Amygdala (tissue), 56 donors: Measurements from ENCODE around the gene BMP10.
"Not testable (repeated sequence)": the region's sequence is repeated elsewhere in the genome, so short reads cannot be mapped to it uniquely, and the experiment has no call there.

ENCODE experiments used
- DNase-seq, 56 donors: peaks; one replicate each; lab custom pipeline; 2025; lab: John Stamatoyannopoulos, UW

Gene BMP10

DNA sequence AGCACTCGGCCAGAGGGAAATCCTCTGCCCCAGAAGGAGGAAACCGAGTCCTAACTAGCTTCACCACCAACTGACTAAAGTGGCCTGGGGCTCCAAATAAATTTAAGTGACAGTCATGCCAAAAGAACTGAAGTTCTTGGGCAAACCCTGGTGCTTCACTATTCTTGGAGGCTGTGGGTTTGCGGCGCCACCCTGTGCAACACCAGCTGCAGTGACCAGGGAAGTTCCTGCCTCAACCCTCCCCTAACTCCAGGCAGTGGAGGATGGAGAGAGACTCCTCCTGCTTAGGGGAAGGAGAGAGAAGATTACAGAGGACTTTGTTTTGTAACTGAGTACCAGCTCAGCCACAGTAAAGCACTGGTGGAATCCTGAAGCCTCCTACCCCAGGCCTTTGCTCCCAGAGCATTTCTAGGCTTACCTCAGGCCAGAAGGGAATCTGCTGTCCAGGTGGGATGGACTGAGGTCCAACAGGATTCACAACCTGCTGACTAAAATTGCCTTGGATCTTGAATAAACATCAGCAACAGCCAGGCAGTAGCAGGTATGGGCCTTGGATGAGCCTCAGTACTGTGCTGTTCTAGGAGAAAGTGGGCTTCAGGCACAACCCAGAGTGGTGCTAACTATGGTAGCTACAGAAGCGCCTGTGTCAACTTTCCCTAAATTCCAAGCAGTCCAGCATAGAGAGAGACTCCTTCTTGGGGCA, 29.4 kb upstream of the BMP10 start:
- DNase-seq, result no peak

DNA sequence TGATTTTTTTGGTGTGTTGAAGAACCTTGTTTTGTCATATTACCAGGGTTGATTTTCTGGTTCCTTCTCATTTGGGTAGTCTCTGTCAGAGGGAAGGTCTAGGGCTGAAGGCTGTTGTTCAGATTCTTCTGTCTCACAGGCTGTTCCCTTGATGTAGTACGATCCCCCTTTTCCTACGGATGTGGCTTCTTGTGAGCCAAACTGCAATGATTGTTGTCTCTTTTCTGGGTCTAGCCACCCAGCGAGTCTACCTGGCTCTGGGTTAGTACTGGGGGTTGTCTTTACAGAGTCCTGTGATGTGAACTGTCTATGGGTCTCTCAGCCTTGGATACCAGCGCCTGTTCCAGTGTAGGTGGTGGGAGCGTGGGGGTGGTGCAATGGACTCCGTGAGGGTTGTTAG, 24.8 kb upstream of the BMP10 start:
- not testable (repeated sequence) for DNase-seq

DNA sequence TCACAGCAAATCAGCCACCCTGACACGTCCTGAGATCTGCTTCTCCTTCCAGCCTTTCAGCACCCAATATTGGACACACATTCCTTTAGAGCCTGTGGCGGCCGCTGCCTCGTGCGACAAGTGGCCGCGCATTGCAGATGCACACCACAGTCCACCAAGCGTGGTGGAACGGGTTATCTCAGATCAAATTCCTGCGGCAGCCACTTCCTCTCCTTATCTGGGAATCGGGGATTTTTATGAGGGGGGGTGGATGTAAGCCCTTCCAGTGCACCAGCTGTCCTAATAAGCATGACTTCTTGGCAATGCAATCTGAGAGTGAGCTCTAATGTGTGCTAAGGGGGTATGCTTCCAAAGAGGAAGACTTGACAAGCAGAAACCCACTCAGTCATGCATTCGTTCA, 18.3 kb upstream of the BMP10 start:
- no peak for DNase-seq

DNA sequence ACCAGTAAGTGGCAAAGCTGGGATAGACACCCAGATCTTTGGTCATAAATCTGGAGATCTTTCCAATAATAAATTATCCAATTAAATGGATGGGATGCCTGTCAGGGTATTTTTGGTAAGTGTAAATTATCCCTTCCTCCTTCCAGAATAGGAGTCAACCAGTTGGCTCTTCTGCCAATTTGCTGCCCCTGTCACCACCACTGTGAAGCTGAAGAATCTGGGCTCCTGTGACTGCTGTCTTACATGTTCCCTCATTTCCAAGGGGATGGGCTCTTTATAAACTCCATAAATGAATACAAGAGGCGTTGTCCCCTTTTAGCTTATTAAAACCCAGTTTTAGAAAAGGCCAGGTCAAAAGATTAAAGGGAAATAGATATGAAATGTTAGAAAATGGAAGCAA, 17.8 kb upstream of the BMP10 start:
- no peak for DNase-seq

DNA sequence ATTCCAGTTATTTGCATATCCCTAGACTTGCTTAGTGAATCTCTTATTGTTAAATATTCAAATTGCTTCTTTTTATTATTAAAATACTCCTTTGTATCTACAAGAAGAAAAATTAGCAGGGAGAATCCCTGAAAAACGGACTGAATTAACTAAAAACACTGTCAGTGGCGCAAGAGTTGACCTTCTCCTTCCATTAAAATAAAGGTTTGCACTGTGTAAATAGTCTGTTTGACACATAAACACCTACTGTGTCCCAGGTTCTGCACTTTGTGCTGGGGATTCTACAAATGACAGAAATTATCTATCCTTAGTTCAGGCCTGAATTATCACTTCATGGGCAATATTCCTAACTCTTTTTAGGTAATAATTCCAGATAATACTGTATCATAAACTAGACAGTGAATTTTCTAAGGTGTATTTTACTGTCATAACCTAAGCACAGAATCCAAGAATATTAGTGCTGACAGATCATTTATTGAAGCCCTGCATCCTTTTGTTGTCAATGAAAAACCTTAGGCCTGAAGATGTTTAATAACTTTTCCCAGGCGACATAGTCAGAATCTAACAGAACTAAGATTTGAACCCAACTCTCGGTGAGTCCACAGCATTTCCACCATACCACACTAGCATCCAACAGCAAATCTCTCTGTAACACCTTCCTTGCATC, 17.0 kb upstream of the BMP10 start:
- no peak for DNase-seq

DNA sequence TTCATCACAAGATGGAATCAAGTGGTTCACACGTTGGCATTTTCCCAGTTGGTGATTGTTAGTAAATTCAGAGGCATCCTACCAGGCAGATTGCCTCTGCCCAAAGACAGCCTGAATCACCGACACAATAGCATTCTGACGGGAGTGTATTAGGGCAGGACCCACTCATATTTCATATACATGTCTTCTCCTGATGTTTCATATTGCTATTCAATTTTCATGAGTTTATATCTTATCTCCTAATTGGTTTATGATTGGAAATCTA, 14.5 kb upstream of the BMP10 start:
- no peak for DNase-seq

DNA sequence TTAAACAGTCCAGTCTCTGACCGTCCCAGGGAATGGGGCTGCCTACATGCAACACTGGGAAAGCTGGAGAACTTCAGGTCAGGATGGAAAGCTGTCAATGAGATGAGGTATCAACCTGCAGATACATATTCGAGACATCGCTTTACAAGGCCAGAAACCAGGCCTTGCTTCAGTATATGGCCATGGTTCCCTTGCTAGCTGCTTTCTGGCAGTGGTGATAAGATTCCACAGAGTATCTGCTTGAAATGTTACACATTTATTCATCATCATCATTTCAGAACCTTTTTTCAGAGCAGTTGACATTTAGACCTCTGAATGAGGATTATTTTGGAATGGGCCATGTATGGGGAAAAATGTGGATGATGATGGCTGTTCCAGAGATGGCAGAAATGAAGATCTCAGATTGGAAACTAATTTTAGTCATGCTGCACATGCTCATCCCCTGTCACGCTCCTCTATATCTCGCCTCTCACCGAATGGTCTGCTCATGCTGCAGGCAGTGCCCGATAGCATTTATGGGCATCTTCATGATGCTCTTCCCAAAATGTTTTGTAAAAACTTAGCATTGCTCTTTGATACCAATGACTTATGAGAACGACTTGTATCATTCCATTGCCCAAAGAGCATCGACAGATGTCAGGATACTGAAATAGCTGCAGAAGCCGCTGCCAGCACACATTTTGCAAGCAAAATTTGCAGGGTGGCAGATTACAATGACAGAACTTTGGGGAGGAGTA, 14.0 kb upstream of the BMP10 start:
- DNase-seq, result no peak

DNA sequence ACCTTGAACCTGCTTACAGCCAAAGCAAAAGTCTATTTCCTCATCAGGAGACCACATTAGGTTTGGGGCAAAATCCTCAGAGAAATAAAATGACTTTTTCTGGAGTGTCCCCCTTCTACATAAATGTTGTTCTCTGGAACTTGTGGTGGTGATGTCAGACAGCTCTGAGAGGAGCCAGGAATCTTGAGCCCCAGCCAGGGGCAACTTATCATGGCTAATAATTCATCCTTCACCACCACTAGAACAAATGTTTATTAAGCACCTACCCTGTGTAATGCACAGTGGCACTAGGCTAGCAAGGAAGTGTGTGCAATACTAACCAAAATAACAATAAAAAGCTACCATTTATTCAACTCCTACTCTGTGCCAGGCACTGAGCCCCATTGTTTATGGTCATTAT, 9.0 kb upstream of the BMP10 start:
- DNase-seq, result no peak

DNA sequence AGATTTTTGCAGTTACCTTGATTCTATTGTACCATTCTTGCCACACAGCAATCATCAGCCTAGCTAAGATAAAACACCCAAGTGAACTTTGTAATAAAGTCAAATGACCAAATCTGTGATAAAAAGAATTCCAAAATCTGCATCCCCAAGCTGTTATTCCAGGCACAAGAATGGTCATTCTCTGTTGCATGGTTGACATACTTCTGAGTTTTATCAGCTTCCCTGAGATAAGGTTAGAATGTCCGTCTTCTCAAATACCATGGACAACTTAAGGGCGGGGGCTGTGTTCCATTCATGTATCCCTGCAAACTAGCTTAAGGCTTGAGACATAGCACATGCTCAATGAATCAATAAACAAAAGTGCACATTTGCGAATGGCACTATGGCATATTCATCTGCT, 8.1 kb upstream of the BMP10 start:
- DNase-seq, result no peak

DNA sequence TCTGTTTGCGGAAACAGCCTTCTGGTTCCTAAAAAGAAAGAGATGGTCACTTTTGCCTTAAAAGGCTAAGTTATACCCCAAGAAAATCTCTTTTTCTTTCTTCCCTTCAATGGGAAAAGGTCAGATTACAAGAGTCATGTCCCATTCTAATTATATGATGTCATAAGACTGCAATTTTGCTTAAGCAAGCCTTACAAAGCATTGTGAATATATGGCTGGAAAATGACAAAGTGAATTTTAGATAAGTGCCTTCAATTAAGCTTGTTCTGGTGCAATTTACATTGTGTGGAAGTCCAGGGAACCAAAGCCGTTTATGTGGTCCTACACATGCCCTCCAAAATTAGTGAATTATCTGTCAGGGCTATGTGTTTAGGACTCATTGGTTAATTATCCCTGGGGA, 7.6 kb upstream of the BMP10 start:
- no peak for DNase-seq

DNA sequence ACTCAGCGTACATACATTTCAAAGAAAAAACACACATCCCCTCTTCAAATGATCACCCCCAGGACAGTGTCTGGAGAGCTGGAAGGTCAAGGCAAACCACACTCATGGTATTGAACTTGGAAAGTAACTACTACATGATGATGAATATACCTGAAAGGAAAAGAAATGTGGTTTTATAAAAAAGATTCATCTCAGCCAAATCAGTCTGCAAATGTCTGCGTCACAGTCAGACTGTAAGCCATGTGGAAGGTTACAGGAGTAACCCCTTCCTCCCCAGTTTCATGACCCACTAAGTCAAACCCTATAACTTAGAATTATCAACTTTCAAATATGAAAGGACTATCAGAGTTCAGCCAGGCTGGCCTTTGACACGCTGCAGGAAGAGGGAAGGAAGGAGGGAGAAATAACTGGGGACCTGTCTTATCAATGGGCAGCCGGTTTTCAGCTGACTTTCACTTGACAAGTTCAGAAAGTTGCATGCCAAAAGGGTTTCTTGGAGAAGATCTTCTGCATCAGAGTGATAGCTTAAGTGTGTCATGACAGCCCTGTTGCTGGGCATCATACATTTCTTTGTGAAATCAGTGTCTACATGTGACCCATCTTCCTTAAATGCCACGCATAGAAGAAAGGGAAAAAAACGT, 7.0 kb upstream of the BMP10 start:
- no peak for DNase-seq

DNA sequence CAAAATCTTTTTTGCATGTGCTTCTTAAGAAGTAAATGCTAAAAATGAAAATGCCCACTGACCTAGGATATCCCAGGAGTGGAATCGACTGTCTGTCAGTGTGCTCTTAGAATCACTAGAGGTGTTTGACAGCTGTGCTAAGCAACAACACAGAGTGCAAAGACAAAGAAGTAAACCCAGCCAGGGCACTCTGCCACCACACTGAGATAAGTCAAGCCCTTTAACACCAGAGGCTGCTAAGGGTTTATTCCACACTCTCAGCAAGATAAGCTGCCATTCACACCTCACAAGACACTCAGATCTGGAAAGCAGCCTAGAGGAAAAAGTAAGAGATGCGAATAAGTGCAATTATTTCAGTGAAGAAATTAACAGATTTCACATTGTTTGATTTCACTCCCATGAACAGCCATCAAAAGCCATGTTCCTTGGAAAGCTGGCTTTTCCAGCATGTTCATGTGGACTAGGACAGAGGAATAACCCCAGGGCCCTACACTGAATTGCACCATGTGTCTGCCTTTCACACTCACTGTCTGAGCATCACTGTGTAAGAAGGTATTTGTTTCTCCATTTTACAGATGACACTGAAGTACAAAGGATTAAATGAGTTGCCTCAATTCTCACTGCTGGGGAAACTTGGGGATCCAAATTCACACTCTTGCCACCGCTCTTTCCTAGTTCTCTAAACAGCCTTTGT, 6.0 kb upstream of the BMP10 start:
- DNase-seq, result no peak

DNA sequence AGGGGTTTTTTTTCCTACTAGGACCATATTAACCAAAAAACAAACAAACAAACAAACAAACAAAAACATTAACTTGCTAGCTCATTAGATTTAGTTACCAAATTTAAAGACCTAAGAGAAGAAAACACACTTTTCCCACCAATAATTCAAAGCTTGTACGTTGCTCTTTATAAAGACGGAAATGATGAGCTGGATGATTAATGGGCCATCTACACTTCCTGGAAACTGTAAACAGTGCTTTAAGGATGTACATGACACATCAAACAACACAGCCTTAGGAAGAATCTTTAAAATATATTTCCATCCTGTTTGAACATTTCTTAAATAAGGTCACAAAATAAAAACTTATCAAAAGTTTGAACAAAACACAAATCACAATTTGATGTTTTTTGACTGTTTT, 982 bp downstream of the BMP10 start:
- DNase-seq, result no peak

DNA sequence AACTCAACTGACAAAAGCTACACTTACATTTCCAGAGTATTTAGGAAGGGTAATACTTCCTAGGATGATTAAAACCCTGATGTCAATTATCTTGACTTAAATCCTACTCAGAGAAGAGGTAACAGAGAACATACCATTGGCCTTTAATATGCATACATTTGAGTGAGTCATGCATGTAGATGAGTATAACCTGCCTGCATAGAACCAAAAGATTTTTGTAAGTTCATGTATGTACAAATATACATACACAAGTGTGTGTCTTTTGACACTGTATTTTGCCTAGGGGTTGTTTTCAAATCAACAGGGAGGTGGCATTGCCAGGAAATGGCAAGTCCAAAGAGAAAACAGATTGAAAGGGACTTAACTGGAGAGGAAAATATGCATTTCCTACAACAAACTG, 6.1 kb downstream of the BMP10 start:
- DNase-seq, result no peak

DNA sequence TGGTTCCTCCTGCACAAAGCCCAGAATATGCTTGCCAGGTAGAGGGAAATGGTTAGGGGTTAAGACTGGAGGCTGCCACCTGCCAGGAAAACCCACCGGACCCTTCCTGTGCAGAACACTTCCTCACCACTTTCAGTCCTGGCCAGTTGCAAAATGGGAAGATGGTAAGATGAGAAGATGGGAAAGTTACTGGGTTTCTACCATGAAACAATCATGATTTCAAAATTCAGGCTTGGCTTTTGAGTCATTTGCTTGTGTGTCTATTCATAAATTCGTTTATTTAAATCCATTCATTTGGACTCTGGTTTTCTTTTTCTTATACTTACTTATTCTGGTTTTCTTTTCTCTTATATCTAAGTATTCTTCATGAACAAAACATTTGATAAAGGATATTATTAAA, 7.2 kb downstream of the BMP10 start:
- DNase-seq, result no peak

DNA sequence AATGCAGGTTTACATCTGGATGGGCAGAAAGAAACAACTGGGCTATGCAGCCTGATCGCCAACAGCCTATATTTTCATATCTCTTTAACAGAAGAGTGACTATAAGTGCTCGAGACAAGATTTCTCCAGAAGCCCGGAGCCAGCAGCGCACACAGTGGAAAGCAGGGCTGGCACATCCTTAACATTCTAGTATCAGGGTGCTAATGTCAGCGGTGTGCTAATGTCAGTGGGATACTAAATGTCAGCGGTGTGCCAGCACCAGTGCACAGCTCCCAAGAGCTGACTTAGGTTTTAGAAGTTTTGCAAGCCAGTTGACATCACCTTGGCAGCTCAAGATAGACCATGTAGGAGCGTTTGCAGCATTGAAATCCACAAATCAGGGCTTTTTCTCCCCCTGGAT, 8.3 kb downstream of the BMP10 start:
- DNase-seq, result no peak

DNA sequence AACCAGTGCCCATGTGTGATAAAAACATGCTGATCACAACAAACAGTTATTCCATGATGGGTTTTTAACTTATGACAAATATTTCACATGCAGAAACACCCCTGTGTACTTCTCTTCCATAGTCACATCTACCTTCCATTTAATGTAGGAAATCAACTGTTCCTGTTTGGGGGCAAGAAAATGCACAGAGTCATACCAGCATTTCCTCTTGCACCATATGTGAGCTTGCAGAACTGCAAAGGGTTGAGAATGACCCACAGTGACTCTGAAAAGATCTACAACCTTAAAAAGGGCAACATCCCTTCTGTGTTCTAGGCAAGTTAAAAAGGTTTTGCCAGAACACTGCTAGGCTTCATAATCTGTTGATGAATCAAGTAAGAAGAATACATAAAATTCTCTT, 9.9 kb downstream of the BMP10 start:
- no peak for DNase-seq

DNA sequence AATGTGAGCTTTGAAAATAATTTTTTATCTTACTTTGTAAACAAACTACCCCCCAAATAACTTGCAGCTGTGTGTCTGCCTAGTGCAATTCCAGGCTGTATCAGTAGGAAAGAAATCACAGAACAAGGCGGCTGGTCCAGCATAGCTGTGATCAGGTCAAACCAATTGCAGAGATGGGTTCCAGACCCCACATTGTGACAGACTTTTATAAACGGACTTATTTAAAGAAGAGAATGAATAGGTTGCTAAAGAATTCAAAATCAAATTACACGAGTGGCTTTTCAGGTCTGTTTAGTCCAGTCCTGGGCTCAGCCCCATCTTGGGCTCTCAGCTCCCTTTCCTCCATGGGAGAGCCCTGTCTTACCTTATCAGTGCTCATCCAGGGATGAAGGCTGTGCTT, 11.1 kb downstream of the BMP10 start:
- peak in 1 of 56 donors; percentile 0 for DNase-seq

DNA sequence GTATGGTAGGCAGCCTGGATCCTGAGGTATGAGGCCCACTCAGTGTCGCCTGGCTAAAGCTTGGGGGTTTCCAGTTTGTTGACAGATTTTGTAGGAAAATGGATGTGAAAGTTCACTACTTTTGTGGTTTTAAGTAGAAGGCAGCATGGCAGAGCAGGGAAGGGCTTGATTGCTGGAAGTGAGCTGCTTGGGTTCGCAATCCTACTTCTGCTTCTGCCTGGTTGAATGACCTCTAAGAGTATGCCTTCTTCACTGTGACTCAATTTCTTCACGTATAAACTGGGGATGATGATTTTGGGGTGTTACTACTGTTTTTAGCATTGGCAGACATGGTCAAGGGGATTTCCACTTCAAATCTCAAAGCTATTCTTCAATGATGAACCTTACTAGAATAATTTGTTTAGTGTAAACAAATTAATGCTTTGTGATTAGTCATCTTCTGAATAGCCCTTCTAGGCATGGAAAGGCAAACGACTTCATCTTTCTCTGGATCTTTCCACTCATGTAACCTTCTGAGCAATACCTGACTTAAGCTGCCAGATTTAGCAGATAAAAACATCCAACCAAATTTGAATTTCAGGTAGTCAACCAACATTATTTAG, 13.2 kb downstream of the BMP10 start:
- no peak for DNase-seq

DNA sequence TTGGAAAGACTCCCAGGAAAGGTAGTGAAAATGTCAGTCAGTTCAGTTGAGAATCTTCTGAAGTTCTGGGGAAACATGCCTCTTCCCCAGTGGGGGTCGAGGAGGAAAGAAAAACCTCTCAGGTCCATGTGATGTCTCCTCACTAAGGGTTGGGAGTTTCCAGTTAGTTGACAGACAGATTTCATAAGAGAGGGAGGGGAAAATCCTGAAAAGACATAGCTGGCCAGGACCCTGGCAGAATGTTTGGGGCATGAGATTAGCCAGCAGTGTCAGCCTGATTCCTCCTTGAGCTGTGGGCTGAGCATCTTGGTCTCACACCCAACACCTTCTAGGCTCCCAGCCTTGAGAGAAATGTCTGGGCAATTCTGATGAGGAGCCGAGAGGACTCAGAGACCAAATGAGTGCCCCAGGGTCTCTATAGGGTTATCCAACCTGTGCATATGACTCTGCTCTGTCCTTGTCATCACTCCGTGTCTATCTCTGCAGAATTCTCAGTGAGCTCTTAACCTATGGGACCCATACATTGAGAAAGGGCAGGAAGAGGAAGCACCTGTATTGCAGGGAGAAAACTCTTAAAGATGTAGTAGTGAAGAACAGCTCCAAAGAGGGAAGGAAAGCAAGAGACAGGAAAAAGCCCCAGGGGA, 13.9 kb downstream of the BMP10 start:
- DNase-seq, result no peak
